ENCODE results near the gene ATG7. TPM values are rescaled to one million over a fixed set of nuclear protein-coding genes. Genes with fewer than 3 reads are reported as not detected.
"Not testable (repeated sequence)": the region's sequence is repeated elsewhere in the genome, so short reads cannot be mapped to it uniquely, and the experiment has no call there.

The ATG7 gene
- total RNA-seq, 2 experiments from 2014 or later, result 21.7 to 28.4 TPM

GRCh38 chr3:11498646-11499045 is 226.4 kb downstream of the ATG7 start:
- Histone ChIP-seq H3K79me2 (ENCODE audit: insufficient read depth, low read depth, low read length) (no peaks in the 10 kb centered on the region), H2AFZ (ENCODE audit: low read length) (no peak overlapping the region), H4K20me1 (ENCODE audit: insufficient read depth, low read length) (no peaks in the 10 kb centered on the region), H3K9me3 (ENCODE audit: low read length) (0 out of 2 replicates have a peak, but pooled peaks cover 3% of the 10 kb centered on the region), H3K4me2 (ENCODE audit: low read length) (no peak overlapping the region), H3K4me3 (ENCODE audit: low read depth, low read length, poor library complexity, severe bottlenecking) (no peak overlapping the region), H3K4me1 (ENCODE audit: insufficient read depth, low read length, poor library complexity, severe bottlenecking) (no peaks in the 10 kb centered on the region), H3K27ac (ENCODE audit: low read depth, low read length, poor library complexity, severe bottlenecking) (no peak overlapping the region), H3K9me2 (ENCODE audit: insufficient read depth, low read length) (no peaks in the 10 kb centered on the region), H3K36me3 (ENCODE audit: insufficient read depth, low read length) (no peaks in the 10 kb centered on the region)
- intact Hi-C loops (cut with micrococcal nuclease; ENCODE audit: unreplicated experiment), result no loop called here
- POLR2A ChIA-PET, result interaction anchor here (0.6 kb wide), 1 partner anchor 105 kb away, joined by 3 read pairs; no protein-coding TSS in a partner anchor
- no TSS peak for BruUV-seq (replicated peaks)
- TF ChIP-seq CTCF (conservative IDR thresholded peaks at IDR 0.05; ENCODE audit: low read length) (no peak), EZH2phosphoT487 (IDR thresholded peaks at IDR 0.05; ENCODE audit: borderline replicate concordance, low read depth, low read length) (no peak)
- CTCF ChIA-PET (ENCODE audit: unreplicated experiment), result no interaction called here
- DNase-seq (ENCODE audit: low spot score), result no peak

- Histone ChIP-seq H3K4me3 (ENCODE audit: low read depth, low read length, poor library complexity, severe bottlenecking) (no peak overlapping the region), H3K4me1 (ENCODE audit: insufficient read depth, low read length, poor library complexity, severe bottlenecking) (no peaks in the 10 kb centered on the region), H3K4me2 (ENCODE audit: low read length) (no peak overlapping the region), H3K9me2 (ENCODE audit: insufficient read depth, low read length) (no peaks in the 10 kb centered on the region), H4K20me1 (ENCODE audit: insufficient read depth, low read length) (no peaks in the 10 kb centered on the region), H3K9me3 (ENCODE audit: low read length) (no peaks in the 10 kb centered on the region), H3K27ac (ENCODE audit: low read depth, low read length, poor library complexity, severe bottlenecking) (no peak overlapping the region), H3K36me3 (ENCODE audit: insufficient read depth, low read length) (no peaks in the 10 kb centered on the region), H2AFZ (ENCODE audit: low read length) (no peak overlapping the region), H3K79me2 (ENCODE audit: insufficient read depth, low read depth, low read length) (no peaks in the 10 kb centered on the region)
- DNase-seq (ENCODE audit: low spot score), result no peak
- CTCF ChIA-PET (ENCODE audit: unreplicated experiment), result no interaction called here
- BruUV-seq (replicated peaks), result no TSS peak
- POLR2A ChIA-PET, result interaction anchor here (0.6 kb wide), 1 partner anchor 105 kb away, joined by 3 read pairs; no protein-coding TSS in a partner anchor
- intact Hi-C loops (cut with micrococcal nuclease; ENCODE audit: unreplicated experiment), result no loop called here
- TF ChIP-seq CTCF (conservative IDR thresholded peaks at IDR 0.05; ENCODE audit: low read length), result no peak
- no peak for TF ChIP-seq EZH2phosphoT487 (IDR thresholded peaks at IDR 0.05; ENCODE audit: borderline replicate concordance, low read depth, low read length)
Observed at GRCh38 chr3:11499144-11499543, 226.9 kb downstream of the ATG7 start.

GRCh38 chr3:11502413-11502812 is 230.2 kb downstream of the ATG7 start:
- intact Hi-C loops (cut with micrococcal nuclease; ENCODE audit: unreplicated experiment); H3K9me3 ChIP-seq (ENCODE audit: low read length); H3K4me3 ChIP-seq (ENCODE audit: low read depth, low read length, poor library complexity, severe bottlenecking); H2AFZ ChIP-seq (ENCODE audit: low read length); DNase-seq (ENCODE audit: low spot score); H4K20me1 ChIP-seq (ENCODE audit: insufficient read depth, low read length); H3K36me3 ChIP-seq (ENCODE audit: insufficient read depth, low read length); CTCF ChIA-PET (ENCODE audit: unreplicated experiment); H3K4me1 ChIP-seq (ENCODE audit: insufficient read depth, low read length, poor library complexity, severe bottlenecking); H3K27ac ChIP-seq (ENCODE audit: low read depth, low read length, poor library complexity, severe bottlenecking); H3K79me2 ChIP-seq (ENCODE audit: insufficient read depth, low read depth, low read length); H3K9me2 ChIP-seq (ENCODE audit: insufficient read depth, low read length); POLR2A ChIA-PET; BruUV-seq (replicated peaks); H3K4me2 ChIP-seq (ENCODE audit: low read length): not testable (repeated sequence)

All from OCI-LY7 (cell line).